ENCODE measurements around the gene NSD2.
"Not testable (repeated sequence)": the region's sequence is repeated elsewhere in the genome, so short reads cannot be mapped to it uniquely, and the experiment has no call there.

Gene NSD2

DNA sequence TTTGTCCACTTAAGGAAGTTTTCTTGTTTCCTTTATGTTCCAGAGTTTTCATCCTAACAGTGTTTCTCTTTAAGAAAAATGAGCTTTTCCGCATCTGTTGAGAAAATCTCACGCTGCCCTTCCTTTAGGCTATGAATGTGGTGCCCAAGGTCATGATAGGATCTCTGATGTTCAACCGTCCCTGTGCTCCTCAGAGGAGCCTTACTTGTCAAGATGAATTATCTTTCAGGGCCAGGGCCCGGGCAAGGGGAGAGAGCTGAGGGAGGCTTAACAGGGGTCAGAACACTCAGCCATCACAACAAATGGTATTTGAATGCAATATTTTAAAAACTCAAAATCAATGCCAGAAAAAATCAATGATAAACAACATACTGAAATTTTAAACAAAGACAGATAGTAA is 143.8 kb downstream of the NSD2 start:
- no peak overlapping the region for H3K27ac ChIP-seq (ENCODE audit: low read depth, low read length)
- H3K4me2 ChIP-seq (ENCODE audit: low read depth, low read length, poor library complexity, severe bottlenecking), result no peak overlapping the region
- TF ChIP-seq EZH2phosphoT487 (conservative IDR thresholded peaks at IDR 0.05; ENCODE audit: low read length), result no peak
- TF ChIP-seq, protein P1, sequence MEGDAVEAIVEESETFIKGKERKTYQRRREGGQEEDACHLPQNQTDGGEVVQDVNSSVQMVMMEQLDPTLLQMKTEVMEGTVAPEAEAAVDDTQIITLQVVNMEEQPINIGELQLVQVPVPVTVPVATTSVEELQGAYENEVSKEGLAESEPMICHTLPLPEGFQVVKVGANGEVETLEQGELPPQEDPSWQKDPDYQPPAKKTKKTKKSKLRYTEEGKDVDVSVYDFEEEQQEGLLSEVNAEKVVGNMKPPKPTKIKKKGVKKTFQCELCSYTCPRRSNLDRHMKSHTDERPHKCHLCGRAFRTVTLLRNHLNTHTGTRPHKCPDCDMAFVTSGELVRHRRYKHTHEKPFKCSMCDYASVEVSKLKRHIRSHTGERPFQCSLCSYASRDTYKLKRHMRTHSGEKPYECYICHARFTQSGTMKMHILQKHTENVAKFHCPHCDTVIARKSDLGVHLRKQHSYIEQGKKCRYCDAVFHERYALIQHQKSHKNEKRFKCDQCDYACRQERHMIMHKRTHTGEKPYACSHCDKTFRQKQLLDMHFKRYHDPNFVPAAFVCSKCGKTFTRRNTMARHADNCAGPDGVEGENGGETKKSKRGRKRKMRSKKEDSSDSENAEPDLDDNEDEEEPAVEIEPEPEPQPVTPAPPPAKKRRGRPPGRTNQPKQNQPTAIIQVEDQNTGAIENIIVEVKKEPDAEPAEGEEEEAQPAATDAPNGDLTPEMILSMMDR (IDR thresholded peaks at IDR 0.05; ENCODE audit: insufficient read depth, low read length, poor library complexity, severe bottlenecking), result no peak
- H3F3A ChIP-seq (ENCODE audit: insufficient read depth), result 0 out of 2 replicates have a peak, but pooled peaks cover 10% of the 10 kb centered on the region
- no peaks in the 10 kb centered on the region for H4K20me1 ChIP-seq (ENCODE audit: low read depth, low read length)
- no peak overlapping the region for H3K9ac ChIP-seq (ENCODE audit: low read length)
- no peaks in the 10 kb centered on the region for H3K79me2 ChIP-seq (ENCODE audit: insufficient read depth, low read length)
- H3K9me2 ChIP-seq (replicated peaks; ENCODE audit: insufficient read depth, low read length), result no peaks in the 10 kb centered on the region
- no peaks in the 10 kb centered on the region for H3K9me3 ChIP-seq (ENCODE audit: insufficient read depth, low read length)
- no peaks in the 10 kb centered on the region for H3K27me3 ChIP-seq (ENCODE audit: low read length)
- no peaks in the 10 kb centered on the region for H3K36me3 ChIP-seq (ENCODE audit: low read length)
- no peak overlapping the region for H2AFZ ChIP-seq (ENCODE audit: low read depth, low read length, severe bottlenecking)
- no peak overlapping the region for H3K4me3 ChIP-seq (ENCODE audit: insufficient read depth, low read length, poor library complexity, severe bottlenecking)

DNA sequence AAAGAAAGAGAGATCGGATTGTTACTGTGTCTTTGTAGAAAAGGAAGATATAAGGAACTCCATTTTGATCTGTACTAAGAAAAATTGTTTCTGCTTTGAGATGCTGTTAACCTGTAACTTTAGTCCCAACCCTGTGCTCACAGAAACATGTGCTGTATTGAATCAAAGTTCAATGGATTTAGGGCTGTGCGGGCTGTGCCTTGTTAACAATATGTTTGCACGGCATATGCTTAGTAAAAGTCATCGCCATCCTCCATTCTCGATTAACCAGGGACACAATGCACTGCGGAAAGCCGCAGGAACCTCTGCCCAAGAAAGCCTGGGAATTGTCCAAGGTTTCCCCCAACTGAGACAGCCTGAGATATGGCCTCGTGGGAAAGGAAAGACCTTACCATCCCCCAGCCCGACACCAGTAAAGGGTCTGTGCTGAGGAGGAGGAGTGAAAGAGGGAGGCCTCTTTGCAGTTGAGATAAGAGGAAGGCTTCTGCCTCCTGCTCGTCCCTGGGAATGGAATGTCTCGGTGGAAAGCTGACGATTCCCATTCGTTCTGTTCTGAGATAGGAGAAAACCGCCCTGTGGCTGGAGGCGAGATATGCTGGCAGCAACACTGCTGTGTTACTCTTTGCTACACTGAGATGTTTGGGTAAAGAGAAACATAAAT is 150.3 kb downstream of the NSD2 start:
- H3K9me3 ChIP-seq (ENCODE audit: insufficient read depth, low read length); H3K4me3 ChIP-seq (ENCODE audit: insufficient read depth, low read length, poor library complexity, severe bottlenecking); H2AFZ ChIP-seq (ENCODE audit: low read depth, low read length, severe bottlenecking); H3F3A ChIP-seq (ENCODE audit: insufficient read depth); H3K4me2 ChIP-seq (ENCODE audit: low read depth, low read length, poor library complexity, severe bottlenecking); H3K27ac ChIP-seq (ENCODE audit: low read depth, low read length); H3K27me3 ChIP-seq (ENCODE audit: low read length); H3K9ac ChIP-seq (ENCODE audit: low read length); H4K20me1 ChIP-seq (ENCODE audit: low read depth, low read length); H3K79me2 ChIP-seq (ENCODE audit: insufficient read depth, low read length); H3K9me2 ChIP-seq (replicated peaks; ENCODE audit: insufficient read depth, low read length); H3K36me3 ChIP-seq (ENCODE audit: low read length): not testable (repeated sequence)

DNA sequence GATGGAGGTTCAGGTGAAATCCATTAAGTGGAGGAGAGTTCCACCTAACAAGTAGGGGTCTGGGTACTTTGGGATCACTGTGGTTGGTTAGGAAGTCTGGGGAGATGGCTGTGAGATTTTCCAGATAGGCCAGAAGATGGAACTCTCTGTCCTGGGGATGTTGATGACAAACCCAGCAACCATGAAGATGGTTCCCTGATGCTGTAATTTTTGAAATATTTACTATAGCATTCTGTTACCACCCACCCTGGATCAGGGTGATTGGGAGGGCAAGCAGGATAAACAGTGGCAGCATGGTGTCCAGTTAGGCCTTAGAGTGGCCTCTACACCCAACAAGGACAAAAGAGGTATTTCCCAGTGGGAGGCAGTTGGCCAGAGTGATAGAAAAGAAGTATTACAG is 153.5 kb downstream of the NSD2 start:
- H3K4me3 ChIP-seq (ENCODE audit: insufficient read depth, low read length, poor library complexity, severe bottlenecking), result no peak overlapping the region
- TF ChIP-seq EZH2phosphoT487 (conservative IDR thresholded peaks at IDR 0.05; ENCODE audit: low read length), result no peak
- TF ChIP-seq, protein P1 (IDR thresholded peaks at IDR 0.05; ENCODE audit: insufficient read depth, low read length, poor library complexity, severe bottlenecking), result no peak

DNA sequence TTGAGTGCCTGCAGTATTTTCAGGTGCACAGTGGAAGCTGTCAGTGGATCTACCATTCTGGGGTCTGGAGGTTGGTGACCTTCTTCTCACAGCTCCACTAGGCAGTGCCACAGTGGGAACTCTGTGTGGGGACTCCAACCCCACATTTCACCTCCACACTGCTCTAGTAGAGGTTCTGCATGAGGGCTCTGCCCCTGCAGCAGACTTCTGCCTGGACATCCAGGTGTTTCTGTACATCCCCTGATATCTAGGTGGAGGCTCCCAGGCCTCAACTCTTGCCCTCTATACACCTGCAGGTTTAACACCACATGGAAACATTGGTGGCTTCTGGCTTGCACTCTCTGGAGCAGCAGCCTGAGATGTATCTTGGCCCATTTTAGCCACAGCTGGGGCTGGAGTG is 154.6 kb downstream of the NSD2 start:
- Histone ChIP-seq H3K36me3 (ENCODE audit: low read length) (no peaks in the 10 kb centered on the region), H3K79me2 (ENCODE audit: insufficient read depth, low read length) (no peaks in the 10 kb centered on the region), H3K9ac (ENCODE audit: low read length) (no peak overlapping the region), H3K27me3 (ENCODE audit: low read length) (no peaks in the 10 kb centered on the region), H3K27ac (ENCODE audit: low read depth, low read length) (no peak overlapping the region), H2AFZ (ENCODE audit: low read depth, low read length, severe bottlenecking) (no peak overlapping the region), H3K4me2 (ENCODE audit: low read depth, low read length, poor library complexity, severe bottlenecking) (no peak overlapping the region), H3F3A (ENCODE audit: insufficient read depth) (no peaks in the 10 kb centered on the region), H3K9me3 (ENCODE audit: insufficient read depth, low read length) (peaks cover 9% of the 10 kb centered on the region; the same call in 1 of the 2 replicates), H4K20me1 (ENCODE audit: low read depth, low read length) (no peaks in the 10 kb centered on the region), H3K9me2 (replicated peaks; ENCODE audit: insufficient read depth, low read length) (no peaks in the 10 kb centered on the region), H3K4me3 (ENCODE audit: insufficient read depth, low read length, poor library complexity, severe bottlenecking) (no peak overlapping the region)
- no peak for TF ChIP-seq EZH2phosphoT487 (conservative IDR thresholded peaks at IDR 0.05; ENCODE audit: low read length)
- TF ChIP-seq, protein P1 (IDR thresholded peaks at IDR 0.05; ENCODE audit: insufficient read depth, low read length, poor library complexity, severe bottlenecking), result no peak

More for the DNA sequence above, 153.5 kb downstream of the NSD2 start:
- no peaks in the 10 kb centered on the region for H3K79me2 ChIP-seq (ENCODE audit: insufficient read depth, low read length)
- H4K20me1 ChIP-seq (ENCODE audit: low read depth, low read length), result no peaks in the 10 kb centered on the region
- H3K27ac ChIP-seq (ENCODE audit: low read depth, low read length), result no peak overlapping the region
- no peaks in the 10 kb centered on the region for H3K36me3 ChIP-seq (ENCODE audit: low read length)
- H3K27me3 ChIP-seq (ENCODE audit: low read length), result no peaks in the 10 kb centered on the region
- no peaks in the 10 kb centered on the region for H3F3A ChIP-seq (ENCODE audit: insufficient read depth)
- H2AFZ ChIP-seq (ENCODE audit: low read depth, low read length, severe bottlenecking), result no peak overlapping the region
- H3K9me3 ChIP-seq (ENCODE audit: insufficient read depth, low read length), result peaks cover 9% of the 10 kb centered on the region; the same call in 1 of the 2 replicates
- no peak overlapping the region for H3K9ac ChIP-seq (ENCODE audit: low read length)
- H3K4me2 ChIP-seq (ENCODE audit: low read depth, low read length, poor library complexity, severe bottlenecking), result no peak overlapping the region
- H3K9me2 ChIP-seq (replicated peaks; ENCODE audit: insufficient read depth, low read length), result no peaks in the 10 kb centered on the region

DNA sequence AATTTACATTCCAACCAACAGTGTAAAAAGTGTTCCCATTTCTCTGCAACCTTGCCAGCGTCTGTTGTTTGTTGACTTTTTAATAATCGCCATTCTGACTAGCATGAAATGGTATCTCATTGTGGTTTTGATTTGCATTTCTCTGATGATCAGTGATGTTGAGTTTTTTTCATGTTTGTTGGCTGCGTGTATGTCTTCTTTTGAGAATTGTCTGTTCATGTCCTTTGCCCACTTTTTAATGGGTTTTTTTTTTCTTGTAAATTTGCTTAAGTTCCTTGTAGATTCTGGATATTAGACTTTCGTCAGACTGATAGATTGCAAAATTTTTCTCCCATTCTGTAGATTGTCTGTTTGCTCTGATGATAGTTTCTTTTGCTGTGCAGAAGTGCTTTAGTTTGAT is 155.9 kb downstream of the NSD2 start:
- not testable (repeated sequence) for H3K9ac ChIP-seq (ENCODE audit: low read length); H3K36me3 ChIP-seq (ENCODE audit: low read length); H2AFZ ChIP-seq (ENCODE audit: low read depth, low read length, severe bottlenecking); H4K20me1 ChIP-seq (ENCODE audit: low read depth, low read length); H3K27me3 ChIP-seq (ENCODE audit: low read length); H3K9me3 ChIP-seq (ENCODE audit: insufficient read depth, low read length); H3K4me3 ChIP-seq (ENCODE audit: insufficient read depth, low read length, poor library complexity, severe bottlenecking); H3K4me2 ChIP-seq (ENCODE audit: low read depth, low read length, poor library complexity, severe bottlenecking); H3K79me2 ChIP-seq (ENCODE audit: insufficient read depth, low read length); H3F3A ChIP-seq (ENCODE audit: insufficient read depth); H3K9me2 ChIP-seq (replicated peaks; ENCODE audit: insufficient read depth, low read length); H3K27ac ChIP-seq (ENCODE audit: low read depth, low read length)

DNA sequence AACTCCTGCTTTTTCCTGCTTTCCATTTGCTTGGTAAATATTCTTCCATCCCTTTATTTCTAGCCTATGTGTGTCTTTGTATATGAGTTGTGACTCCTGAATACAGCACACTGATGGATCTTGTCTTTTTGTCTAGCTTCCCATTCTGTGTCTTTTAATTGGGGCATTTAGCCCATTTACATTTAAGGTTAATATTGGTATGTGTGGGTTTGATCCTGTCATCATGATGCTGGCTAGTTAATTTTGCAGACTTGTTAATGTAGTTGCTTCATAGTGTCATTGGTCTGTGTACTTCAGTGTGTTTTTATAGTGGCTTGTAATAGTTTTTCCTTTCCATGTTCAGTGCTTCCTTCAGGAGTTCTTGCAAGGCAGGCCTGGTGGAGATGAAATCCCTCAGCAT is 160.0 kb downstream of the NSD2 start:
- not testable (repeated sequence) for H3K9me2 ChIP-seq (replicated peaks; ENCODE audit: insufficient read depth, low read length); H4K20me1 ChIP-seq (ENCODE audit: low read depth, low read length); H3K79me2 ChIP-seq (ENCODE audit: insufficient read depth, low read length); H3K4me2 ChIP-seq (ENCODE audit: low read depth, low read length, poor library complexity, severe bottlenecking); H3K9me3 ChIP-seq (ENCODE audit: insufficient read depth, low read length); H3K27ac ChIP-seq (ENCODE audit: low read depth, low read length); H3K27me3 ChIP-seq (ENCODE audit: low read length); H2AFZ ChIP-seq (ENCODE audit: low read depth, low read length, severe bottlenecking); H3K4me3 ChIP-seq (ENCODE audit: insufficient read depth, low read length, poor library complexity, severe bottlenecking); H3K9ac ChIP-seq (ENCODE audit: low read length); H3K36me3 ChIP-seq (ENCODE audit: low read length); H3F3A ChIP-seq (ENCODE audit: insufficient read depth)

Measured in SU-DHL-6 (cell line).